Ureter (tissue), 1 donor: Measurements from ENCODE around the gene ZFP62. TPM values are rescaled to one million over a fixed set of nuclear protein-coding genes. Genes with fewer than 3 reads are reported as not detected.
"Not testable (repeated sequence)": the region's sequence is repeated elsewhere in the genome, so short reads cannot be mapped to it uniquely, and the experiment has no call there.

Experiments
- DNase-seq: peaks from one replicate; pipeline ENCODE4 v3.0.0-alpha.2; 2020; ENCODE audit warnings: low spot score
- total RNA-seq: library from RNA; stranded (reverse); gene quantifications from one replicate; pipeline ENCODE4 v1.2.4, GENCODE V29; 2023
- donor health status: DM: yes; HTN: yes; CAD: no.

Gene ZFP62
- total RNA-seq, result 44.8 TPM

GRCh38 chr5:180860887-180861822, at the start of gene ZFP62:
Gene ZFP62 (minus strand): TSS chr5:180861276. CDS start chr5:180861219, 57 bp downstream.
- DNase-seq, result peak; percentile 94

- no peak for DNase-seq
These were observed 49.7 kb upstream of the ZFP62 start for GRCh38 chr5:180910735-180911134.

- DNase-seq, result no peak
These were observed 49.1 kb upstream of the ZFP62 start for GRCh38 chr5:180910182-180910581.

GRCh38 chr5:180909782-180910181, 48.7 kb upstream of the ZFP62 start:
- no peak for DNase-seq

- no peak for DNase-seq
These were observed 48.1 kb upstream of the ZFP62 start for GRCh38 chr5:180908998-180909731.

GRCh38 chr5:180908400-180908799, 47.3 kb upstream of the ZFP62 start:
- DNase-seq, result no peak

- no peak for DNase-seq
These were observed 40.4 kb upstream of the ZFP62 start for GRCh38 chr5:180901319-180902009.

GRCh38 chr5:180900178-180900577, 39.1 kb upstream of the ZFP62 start:
- no peak for DNase-seq

GRCh38 chr5:180898621-180899246, 37.7 kb upstream of the ZFP62 start, which contains the start of gene BTNL8:
Gene BTNL8 (plus strand): TSS chr5:180899159. CDS start chr5:180899311, 152 bp downstream.
- no peak for DNase-seq

- DNase-seq, result not testable (repeated sequence)
These were observed 34.3 kb upstream of the ZFP62 start for GRCh38 chr5:180895330-180895729.

- DNase-seq, result no peak
These were observed 28.3 kb upstream of the ZFP62 start for GRCh38 chr5:180889381-180889780.

- DNase-seq, result peak; percentile 73
These were observed 24.9 kb upstream of the ZFP62 start for GRCh38 chr5:180885845-180886529.

- DNase-seq, result no peak
These were observed 14.9 kb upstream of the ZFP62 start for GRCh38 chr5:180875860-180876426.

- no peak for DNase-seq
These were observed 13.9 kb upstream of the ZFP62 start for GRCh38 chr5:180874804-180875582.

- DNase-seq, result no peak
These were observed 12.8 kb upstream of the ZFP62 start for GRCh38 chr5:180873615-180874520.

GRCh38 chr5:180872419-180872818, 11.3 kb upstream of the ZFP62 start:
- DNase-seq, result no peak

- DNase-seq, result no peak
These were observed 9.4 kb upstream of the ZFP62 start for GRCh38 chr5:180870276-180871068.

- DNase-seq, result no peak
These were observed 8.5 kb upstream of the ZFP62 start for GRCh38 chr5:180869587-180869986.
